K562 (cell line): ENCODE data around the gene CAMK1D. TPM values are rescaled to one million over a fixed set of nuclear protein-coding genes. Genes with fewer than 3 reads are reported as not detected.
A peak's percentile ranks its signal among the peaks of the same experiment; 100 is the strongest.

Experiments
- ATAC-seq: fragments of 200-7000 bp; cut with Tn5 transposase; 3 replicates; pipeline ENCODE4 v1.9.1; 2020; ENCODE audit warnings: moderate library complexity
- BruUV-seq: library from RNA; stranded (reverse); fragments of 400-500 nt; replicated peaks from 2 replicates; lab custom pipeline; 2021; lab: Mats Ljungman, UMichigan
- CTCF ChIA-PET: fragments of 300-600 bp; formaldehyde crosslinking; extraction: SDS; loops from one replicate; lab custom pipeline; 2021; ENCODE audit warnings: low intra/inter-chr PET ratio; lab: Yijun Ruan, JAX
- POLR2A ChIA-PET: fragments of 300-600, 350-650 bp; sonication (Branson Sonifier 250); formaldehyde crosslinking; extraction: SDS; loops from one replicate; lab custom pipeline; 2021; ENCODE audit warnings: antibody characterized with exemption, inconsistent platforms; lab: Yijun Ruan, JAX
- DNase-seq, 4 experiments: peaks; one replicate each; pipeline versions ENCODE4 v3.0.0 to v3.0.0-alpha.2; 2011 to 2018; ENCODE audit warnings: low spot score in 3 of 4, mixed read lengths in 3 of 4; ENCODE audit errors: extremely low read depth in 1 of 4
- FAIRE-seq: peaks from 2 replicates; lab custom pipeline; 2011; peaks lifted over from hg19 to GRCh38; lab: Jason Lieb, UNC
- H2AFZ ChIP-seq: 2 replicates; pipeline ENCODE4 v1.6.0; 2011; ENCODE audit warnings: low read depth, low read length, control low read depth, inconsistent platforms
- H3K27ac ChIP-seq: fragments of 200-600 bp; 3 replicates; pipeline ENCODE4 v1.8.0; 2011; ENCODE audit warnings: low read depth, mild to moderate bottlenecking, control low read depth, inconsistent platforms, low read length, moderate library complexity, mixed read lengths; ENCODE audit errors: extremely low read depth
- H3K27me3 ChIP-seq, 2 experiments: fragments of 300-600 bp in 1 of 2; 2 replicates in 1 of 2; 3 replicates in 1 of 2; pipeline versions ENCODE4 v1.6.0 to v1.8.0; 2011; ENCODE audit warnings: inconsistent platforms in 2 of 2, low read length in 2 of 2, mild to moderate bottlenecking in 1 of 2, mixed read lengths in 1 of 2, moderate library complexity in 1 of 2; ENCODE audit not compliant: control insufficient read depth in 2 of 2, insufficient read depth in 2 of 2
- H3K36me3 ChIP-seq: fragments of 300-600 bp; 3 replicates; pipeline ENCODE4 v1.8.0; 2011; ENCODE audit warnings: mild to moderate bottlenecking, low read length, inconsistent platforms; ENCODE audit not compliant: control insufficient read depth, insufficient read depth
- H3K4me1 ChIP-seq, 2 experiments: fragments of 200-600 bp in 1 of 2; replicated peaks in 1 of 2; 2 replicates in 1 of 2; 3 replicates in 1 of 2; pipeline versions ENCODE4 v1.5.1 to v1.8.0; 2011; ENCODE audit warnings: inconsistent platforms in 2 of 2, low read length in 2 of 2, mild to moderate bottlenecking in 1 of 2, mixed read lengths in 1 of 2, moderate library complexity in 1 of 2; ENCODE audit not compliant: control insufficient read depth in 2 of 2, insufficient read depth in 2 of 2
- H3K4me2 ChIP-seq: 2 replicates; pipeline ENCODE4 v1.6.1; 2011; ENCODE audit warnings: low read length, control low read depth, inconsistent platforms, mixed read lengths; ENCODE audit not compliant: insufficient read depth
- H3K4me3 ChIP-seq: fragments of 200-600 bp; sonication (generic), shearing (Covaris generic); 2 replicates; pipeline ENCODE4 v1.5.1; 2016; ENCODE audit warnings: control low read depth, inconsistent platforms
- H3K79me2 ChIP-seq: fragments of 200-600 bp; 3 replicates; pipeline ENCODE4 v1.8.0; 2011; ENCODE audit warnings: low read length, inconsistent platforms; ENCODE audit not compliant: control insufficient read depth, insufficient read depth
- H3K9ac ChIP-seq, 2 experiments: 2 replicates each; pipeline versions ENCODE4 v1.6.0 to v1.6.1; 2011; ENCODE audit warnings: low read depth in 2 of 2, low read length in 2 of 2, control low read depth in 1 of 2, inconsistent platforms in 1 of 2, mild to moderate bottlenecking in 1 of 2, mixed read lengths in 1 of 2; ENCODE audit not compliant: insufficient read depth in 1 of 2
- H3K9me1 ChIP-seq: one replicate; pipeline ENCODE4 v1.6.0; 2011; ENCODE audit warnings: inconsistent platforms, mild to moderate bottlenecking, low read length, moderate library complexity; ENCODE audit not compliant: control insufficient read depth, insufficient read depth
- H3K9me3 ChIP-seq: replicated peaks from 2 replicates; pipeline ENCODE4 v1.5.1; 2011; ENCODE audit warnings: low read depth, low read length, inconsistent platforms; ENCODE audit not compliant: control insufficient read depth, insufficient read depth
- H4K20me1 ChIP-seq: replicated peaks from 2 replicates; pipeline ENCODE4 v1.6.1; 2011; ENCODE audit warnings: low read length, inconsistent platforms, mixed read lengths; ENCODE audit not compliant: control insufficient read depth, insufficient read depth
- ATF2 ChIP-seq: sonication (generic); formaldehyde crosslinking; IDR thresholded peaks from 2 replicates; pipeline ENCODE4 v1.8.1; 2022; ENCODE audit warnings: missing genetic modification reagents
- KDM2B ChIP-seq: fragments of 250-450 bp; sonication (Bioruptor Pico); IDR thresholded peaks from 2 replicates; pipeline ENCODE4 v1.8.0; 2021; ENCODE audit warnings: mild to moderate bottlenecking, moderate library complexity
- POLR2A ChIP-seq: fragments of 450-650 bp; conservative IDR thresholded peaks from 2 replicates; pipeline ENCODE4 v1.6.1; 2016
- POLR2B ChIP-seq: fragments of 450-650 bp; IDR thresholded peaks from 2 replicates; pipeline ENCODE4 v1.6.1; 2018; ENCODE audit warnings: low read depth; ENCODE audit not compliant: partially characterized antibody
- RBBP5 ChIP-seq: fragments of 200-600 bp; sonication (generic); IDR thresholded peaks from 2 replicates; pipeline ENCODE4 v1.6.1; 2012; ENCODE audit warnings: borderline replicate concordance, mild to moderate bottlenecking, low read length, control low read depth, inconsistent platforms; ENCODE audit not compliant: insufficient read depth, poor library complexity, severe bottlenecking
- SRSF7 ChIP-seq: fragments of 200-400 bp; formaldehyde crosslinking; optimal IDR thresholded peaks from 2 replicates; pipeline ENCODE3; 2017; ENCODE audit warnings: mild to moderate bottlenecking, low read depth, low read length
- ZBTB1 ChIP-seq: sonication (generic); formaldehyde crosslinking; IDR thresholded peaks from 2 replicates; pipeline ENCODE4 v1.8.1; 2023; ENCODE audit warnings: missing genetic modification reagents, low read depth, mild to moderate bottlenecking, borderline replicate concordance
- ZC3H4 ChIP-seq: sonication (generic); formaldehyde crosslinking; IDR thresholded peaks from 2 replicates; pipeline ENCODE4 v1.9.0; 2021; ENCODE audit warnings: missing genetic modification reagents, borderline replicate concordance
- WGBS: fragments of 100-300 bp; shearing (Covaris generic); methylation state at CpG from one replicate; pipeline ENCODE4 v1.1.6; 2016; ENCODE audit warnings: low coverage, mixed read lengths; ENCODE audit not compliant: insufficient coverage; ENCODE audit errors: missing lambda C conversion rate; 5-methylcytosine and 5-hydroxymethylcytosine counted together
- in situ Hi-C: fragments of 300-500 bp; cut with MboI; formaldehyde crosslinking; loops from 4 replicates; pipeline ENCODE4 v1.15.0; 2018; ENCODE audit warnings: inconsistent platforms, mixed read lengths
- intact Hi-C: fragments of 100-400 bp; cut with micrococcal nuclease; formaldehyde crosslinking; loops from 2 replicates; pipeline ENCODE4 v1.14.2; 2022
- polyA plus RNA-seq, 8 experiments: library from polyadenylated mRNA; depleted of rRNA in 4 of 8; stranded (reverse) in 5 of 8; unstranded in 3 of 8; fragments of >200 nt; fragmentation: Nextera tagmentation in 2 of 8; fragmentation: Illumina TruSeq in 1 of 8; extraction: Ambion mirVana in 2 of 8; extraction: Trizol in 1 of 8; gene quantifications; 2 replicates each; pipeline versions ENCODE4 v1.2.1 to v1.2.3, GENCODE V29; 2011 to 2014; ENCODE audit warnings: inconsistent platforms in 1 of 8, missing spikeins in 1 of 8
- total RNA-seq, 7 experiments: library from RNA; depleted of rRNA in 6 of 7; stranded (reverse); fragments of >200 nt in 6 of 7; fragmentation: Illumina TruSeq in 2 of 7; extraction: Trizol in 2 of 7; gene quantifications; 2 replicates each; pipeline versions ENCODE4 v1.2.1 to v1.2.3, GENCODE V29; 2011 to 2021; ENCODE audit warnings: low replicate concordance in 1 of 7
- TF ChIP-seq, protein P1 (sequence below): fragments of 450-650 bp; IDR thresholded peaks from 2 replicates; pipeline ENCODE4 v1.6.1; 2016; ENCODE audit warnings: mild to moderate bottlenecking, moderate library complexity

Gene CAMK1D
- total and polyA plus RNA-seq, 9 of the 15 experiments (the other 6 are each of a cell fraction or from before 2014, with no cell fraction given): 0.12 to 0.24 (median 0.20) TPM; not detected in 5

GRCh38 chr10:12728494-12728893 is 379.1 kb downstream of the CAMK1D start (continued):
- TF ChIP-seq ZC3H4 (CRISPR knock-in tag) (no peak), ATF2 (CRISPR knock-in tag) (no peak), POLR2A (no peak), RBBP5 (no peak), POLR2B (no peak), KDM2B (CRISPR knock-in tag) (no peak)

- no peak overlapping the region for H3K4me3 ChIP-seq
- no peaks in the 10 kb centered on the region for H3K9me3 ChIP-seq
- POLR2A ChIA-PET: no interaction called here
- BruUV-seq: no TSS peak
- no peak overlapping the region for H3K27ac ChIP-seq
- CTCF ChIA-PET: interaction anchor here (0.6 kb wide), 1 partner anchor 523 kb away, joined by 3 read pairs; no protein-coding TSS in a partner anchor
- no peak overlapping the region for H3K4me2 ChIP-seq
- no peaks in the 10 kb centered on the region for H3K79me2 ChIP-seq
- FAIRE-seq (peak; percentile 75), ATAC-seq (peak; percentile 83), DNase-seq (peak; percentile 43 to 63 (median 57))
- H3K27me3 ChIP-seq: peaks cover 13 to 45% of the 10 kb centered on the region in 2 experiments; a peak in 4 of 5 replicates
- no peaks in the 10 kb centered on the region for H3K9me1 ChIP-seq
- no peak overlapping the region for H3K9ac ChIP-seq
- H2AFZ ChIP-seq: no peak overlapping the region
- H4K20me1 ChIP-seq: no peaks in the 10 kb centered on the region
- H3K36me3 ChIP-seq: no peaks in the 10 kb centered on the region
- intact Hi-C loops (no loop called here), in situ Hi-C loops (no loop called here)
- no peaks in the 10 kb centered on the region; a peak in 1 of 5 replicates for H3K4me1 ChIP-seq
- WGBS: 3% methylated on average over 7 of the region's 7 CpGs
- TF ChIP-seq, protein P1, sequence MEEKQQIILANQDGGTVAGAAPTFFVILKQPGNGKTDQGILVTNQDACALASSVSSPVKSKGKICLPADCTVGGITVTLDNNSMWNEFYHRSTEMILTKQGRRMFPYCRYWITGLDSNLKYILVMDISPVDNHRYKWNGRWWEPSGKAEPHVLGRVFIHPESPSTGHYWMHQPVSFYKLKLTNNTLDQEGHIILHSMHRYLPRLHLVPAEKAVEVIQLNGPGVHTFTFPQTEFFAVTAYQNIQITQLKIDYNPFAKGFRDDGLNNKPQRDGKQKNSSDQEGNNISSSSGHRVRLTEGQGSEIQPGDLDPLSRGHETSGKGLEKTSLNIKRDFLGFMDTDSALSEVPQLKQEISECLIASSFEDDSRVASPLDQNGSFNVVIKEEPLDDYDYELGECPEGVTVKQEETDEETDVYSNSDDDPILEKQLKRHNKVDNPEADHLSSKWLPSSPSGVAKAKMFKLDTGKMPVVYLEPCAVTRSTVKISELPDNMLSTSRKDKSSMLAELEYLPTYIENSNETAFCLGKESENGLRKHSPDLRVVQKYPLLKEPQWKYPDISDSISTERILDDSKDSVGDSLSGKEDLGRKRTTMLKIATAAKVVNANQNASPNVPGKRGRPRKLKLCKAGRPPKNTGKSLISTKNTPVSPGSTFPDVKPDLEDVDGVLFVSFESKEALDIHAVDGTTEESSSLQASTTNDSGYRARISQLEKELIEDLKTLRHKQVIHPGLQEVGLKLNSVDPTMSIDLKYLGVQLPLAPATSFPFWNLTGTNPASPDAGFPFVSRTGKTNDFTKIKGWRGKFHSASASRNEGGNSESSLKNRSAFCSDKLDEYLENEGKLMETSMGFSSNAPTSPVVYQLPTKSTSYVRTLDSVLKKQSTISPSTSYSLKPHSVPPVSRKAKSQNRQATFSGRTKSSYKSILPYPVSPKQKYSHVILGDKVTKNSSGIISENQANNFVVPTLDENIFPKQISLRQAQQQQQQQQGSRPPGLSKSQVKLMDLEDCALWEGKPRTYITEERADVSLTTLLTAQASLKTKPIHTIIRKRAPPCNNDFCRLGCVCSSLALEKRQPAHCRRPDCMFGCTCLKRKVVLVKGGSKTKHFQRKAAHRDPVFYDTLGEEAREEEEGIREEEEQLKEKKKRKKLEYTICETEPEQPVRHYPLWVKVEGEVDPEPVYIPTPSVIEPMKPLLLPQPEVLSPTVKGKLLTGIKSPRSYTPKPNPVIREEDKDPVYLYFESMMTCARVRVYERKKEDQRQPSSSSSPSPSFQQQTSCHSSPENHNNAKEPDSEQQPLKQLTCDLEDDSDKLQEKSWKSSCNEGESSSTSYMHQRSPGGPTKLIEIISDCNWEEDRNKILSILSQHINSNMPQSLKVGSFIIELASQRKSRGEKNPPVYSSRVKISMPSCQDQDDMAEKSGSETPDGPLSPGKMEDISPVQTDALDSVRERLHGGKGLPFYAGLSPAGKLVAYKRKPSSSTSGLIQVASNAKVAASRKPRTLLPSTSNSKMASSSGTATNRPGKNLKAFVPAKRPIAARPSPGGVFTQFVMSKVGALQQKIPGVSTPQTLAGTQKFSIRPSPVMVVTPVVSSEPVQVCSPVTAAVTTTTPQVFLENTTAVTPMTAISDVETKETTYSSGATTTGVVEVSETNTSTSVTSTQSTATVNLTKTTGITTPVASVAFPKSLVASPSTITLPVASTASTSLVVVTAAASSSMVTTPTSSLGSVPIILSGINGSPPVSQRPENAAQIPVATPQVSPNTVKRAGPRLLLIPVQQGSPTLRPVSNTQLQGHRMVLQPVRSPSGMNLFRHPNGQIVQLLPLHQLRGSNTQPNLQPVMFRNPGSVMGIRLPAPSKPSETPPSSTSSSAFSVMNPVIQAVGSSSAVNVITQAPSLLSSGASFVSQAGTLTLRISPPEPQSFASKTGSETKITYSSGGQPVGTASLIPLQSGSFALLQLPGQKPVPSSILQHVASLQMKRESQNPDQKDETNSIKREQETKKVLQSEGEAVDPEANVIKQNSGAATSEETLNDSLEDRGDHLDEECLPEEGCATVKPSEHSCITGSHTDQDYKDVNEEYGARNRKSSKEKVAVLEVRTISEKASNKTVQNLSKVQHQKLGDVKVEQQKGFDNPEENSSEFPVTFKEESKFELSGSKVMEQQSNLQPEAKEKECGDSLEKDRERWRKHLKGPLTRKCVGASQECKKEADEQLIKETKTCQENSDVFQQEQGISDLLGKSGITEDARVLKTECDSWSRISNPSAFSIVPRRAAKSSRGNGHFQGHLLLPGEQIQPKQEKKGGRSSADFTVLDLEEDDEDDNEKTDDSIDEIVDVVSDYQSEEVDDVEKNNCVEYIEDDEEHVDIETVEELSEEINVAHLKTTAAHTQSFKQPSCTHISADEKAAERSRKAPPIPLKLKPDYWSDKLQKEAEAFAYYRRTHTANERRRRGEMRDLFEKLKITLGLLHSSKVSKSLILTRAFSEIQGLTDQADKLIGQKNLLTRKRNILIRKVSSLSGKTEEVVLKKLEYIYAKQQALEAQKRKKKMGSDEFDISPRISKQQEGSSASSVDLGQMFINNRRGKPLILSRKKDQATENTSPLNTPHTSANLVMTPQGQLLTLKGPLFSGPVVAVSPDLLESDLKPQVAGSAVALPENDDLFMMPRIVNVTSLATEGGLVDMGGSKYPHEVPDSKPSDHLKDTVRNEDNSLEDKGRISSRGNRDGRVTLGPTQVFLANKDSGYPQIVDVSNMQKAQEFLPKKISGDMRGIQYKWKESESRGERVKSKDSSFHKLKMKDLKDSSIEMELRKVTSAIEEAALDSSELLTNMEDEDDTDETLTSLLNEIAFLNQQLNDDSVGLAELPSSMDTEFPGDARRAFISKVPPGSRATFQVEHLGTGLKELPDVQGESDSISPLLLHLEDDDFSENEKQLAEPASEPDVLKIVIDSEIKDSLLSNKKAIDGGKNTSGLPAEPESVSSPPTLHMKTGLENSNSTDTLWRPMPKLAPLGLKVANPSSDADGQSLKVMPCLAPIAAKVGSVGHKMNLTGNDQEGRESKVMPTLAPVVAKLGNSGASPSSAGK: no peak
- TF ChIP-seq SRSF7 (no peak), ZBTB1 (CRISPR knock-in tag) (no peak)
Observed at GRCh38 chr10:12729885-12730284, 380.5 kb downstream of the CAMK1D start.
